GM19468 (cell line): ENCODE measurements around the gene LNX2.

Experiments
- ATAC-seq: cut with Tn5 transposase; IDR thresholded peaks from one replicate; pipeline ENCODE4 v1.9.1; 2021; ENCODE audit warnings: mild to moderate bottlenecking, moderate library complexity, moderate number of reproducible peaks; ENCODE audit not compliant: unreplicated experiment; ENCODE audit errors: extremely low read depth

The LNX2 gene

GRCh38 chr13:27620377-27621115 is at the start of gene LNX2:
Gene LNX2 (minus strand): TSS chr13:27620529. CDS start chr13:27581703, 38,826 bp downstream.
- peak; percentile 89 for ATAC-seq

- ATAC-seq = no peak
Observed at GRCh38 chr13:27667946-27668345, 47.6 kb upstream of the LNX2 start.

- ATAC-seq = no peak
Observed at GRCh38 chr13:27666951-27667350, 46.6 kb upstream of the LNX2 start.

GRCh38 chr13:27665761-27666160 is 45.4 kb upstream of the LNX2 start:
- ATAC-seq = no peak

- no peak for ATAC-seq
Observed at GRCh38 chr13:27665333-27665732, 45.0 kb upstream of the LNX2 start.

- ATAC-seq = no peak
Observed at GRCh38 chr13:27663947-27664346, 43.6 kb upstream of the LNX2 start.

GRCh38 chr13:27662738-27663470 is 42.6 kb upstream of the LNX2 start:
- no peak for ATAC-seq

GRCh38 chr13:27661017-27661416 is 40.7 kb upstream of the LNX2 start:
- no peak for ATAC-seq

- no peak for ATAC-seq
Observed at GRCh38 chr13:27660511-27660910, 40.2 kb upstream of the LNX2 start.

GRCh38 chr13:27659145-27659865 is 39.0 kb upstream of the LNX2 start:
- ATAC-seq = no peak

- ATAC-seq = no peak
Observed at GRCh38 chr13:27658546-27658945, 38.2 kb upstream of the LNX2 start.

- ATAC-seq = no peak
Observed at GRCh38 chr13:27657724-27658123, 37.4 kb upstream of the LNX2 start.

- no peak for ATAC-seq
Observed at GRCh38 chr13:27654816-27655215, 34.5 kb upstream of the LNX2 start.

- no peak for ATAC-seq
Observed at GRCh38 chr13:27654059-27654458, 33.7 kb upstream of the LNX2 start.

GRCh38 chr13:27650312-27650711 is 30.0 kb upstream of the LNX2 start:
- no peak for ATAC-seq

- ATAC-seq = no peak
Observed at GRCh38 chr13:27644302-27644701, 24.0 kb upstream of the LNX2 start.

GRCh38 chr13:27643334-27644132 is 23.2 kb upstream of the LNX2 start:
- no peak for ATAC-seq

GRCh38 chr13:27641711-27642502 is 21.6 kb upstream of the LNX2 start:
- ATAC-seq = no peak

- ATAC-seq = no peak
Observed at GRCh38 chr13:27639186-27639585, 18.9 kb upstream of the LNX2 start.
